HepG2 (cell line): ENCODE results near the gene CST4. TPM values are rescaled to one million over a fixed set of nuclear protein-coding genes. Genes with fewer than 3 reads are reported as not detected.
A peak's percentile ranks its signal among the peaks of the same experiment; 100 is the strongest.

Source experiments
- AHDC1 ChIP-seq: sonication (generic); formaldehyde crosslinking; IDR thresholded peaks from 2 replicates; pipeline ENCODE4 v1.5.1; 2020; ENCODE audit warnings: mild to moderate bottlenecking, missing genetic modification reagents, borderline replicate concordance
- ATF2 ChIP-seq: sonication (generic); formaldehyde crosslinking; IDR thresholded peaks from 2 replicates; pipeline ENCODE4 v1.4.0; 2020; ENCODE audit warnings: missing genetic modification reagents
- DZIP1 ChIP-seq: sonication (generic); formaldehyde crosslinking; IDR thresholded peaks from 2 replicates; pipeline ENCODE4 v1.5.0; 2020; ENCODE audit warnings: mild to moderate bottlenecking, missing genetic modification reagents
- EHMT2 ChIP-seq: fragments of 200-600 bp; sonication (generic); IDR thresholded peaks from 2 replicates; pipeline ENCODE4 v1.7.0; 2017; ENCODE audit warnings: antibody characterized with exemption, low read depth, low read length, borderline replicate concordance
- FOXA3 ChIP-seq: IDR thresholded peaks from 2 replicates; pipeline ENCODE4 v1.6.1; 2016; ENCODE audit warnings: missing genetic modification reagents, missing compliant biosample characterization
- KLF12 ChIP-seq: sonication (generic); formaldehyde crosslinking; IDR thresholded peaks from 2 replicates; pipeline ENCODE4 v1.4.0; 2020; ENCODE audit warnings: missing genetic modification reagents, borderline replicate concordance
- SIX4 ChIP-seq: sonication (generic); formaldehyde crosslinking; IDR thresholded peaks from 2 replicates; pipeline ENCODE4 v1.4.0; 2020; ENCODE audit warnings: missing genetic modification reagents
- SKI ChIP-seq: fragments of 450-650 bp; IDR thresholded peaks from one replicate; pipeline ENCODE4 v1.6.1; 2018; ENCODE audit warnings: mild to moderate bottlenecking; ENCODE audit not compliant: partially characterized antibody
- TFAP4 ChIP-seq: sonication (generic); IDR thresholded peaks from 2 replicates; pipeline ENCODE4 v1.6.1; 2016; ENCODE audit warnings: low read depth, borderline replicate concordance
- ZKSCAN8 ChIP-seq: IDR thresholded peaks from 2 replicates; pipeline ENCODE4 v1.6.1; 2016; ENCODE audit warnings: borderline replicate concordance, missing genetic modification reagents, missing compliant biosample characterization
- ZNF619 ChIP-seq: sonication (generic); formaldehyde crosslinking; IDR thresholded peaks from 2 replicates; pipeline ENCODE4 v1.4.0; 2020; ENCODE audit warnings: mild to moderate bottlenecking, missing genetic modification reagents
- ZNF839 ChIP-seq: sonication (generic); formaldehyde crosslinking; IDR thresholded peaks from 2 replicates; pipeline ENCODE4 v1.4.0; 2020; ENCODE audit warnings: missing genetic modification reagents, mild to moderate bottlenecking, borderline replicate concordance
- polyA plus RNA-seq, 8 experiments: library from polyadenylated mRNA; depleted of rRNA in 3 of 8; stranded (reverse) in 7 of 8; unstranded in 1 of 8; fragments of >200 nt; fragmentation: Illumina TruSeq in 4 of 8; extraction: Trizol in 4 of 8; gene quantifications; 2 replicates each; pipeline versions ENCODE4 v1.2.1 to v1.2.3, GENCODE V29; 2011 to 2016; ENCODE audit warnings: low read depth in 4 of 8, missing spikeins in 1 of 8, mixed read lengths in 1 of 8; ENCODE audit not compliant: insufficient read depth in 1 of 8
- total RNA-seq, 5 experiments: library from RNA; depleted of rRNA; stranded (reverse); fragments of >200 nt; fragmentation: Illumina TruSeq; extraction: Trizol; gene quantifications; 2 replicates each; pipeline ENCODE4 v1.2.3, GENCODE V29; 2016; ENCODE audit warnings: low read depth in 1 of 5

CST4 gene
- total and polyA plus RNA-seq, 2 of the 13 experiments (the other 11 are each of a cell fraction or from before 2014, with no cell fraction given) = not detected

GRCh38 chr20:23641936-23642751 lies 46.7 kb downstream of the CST4 start (continued):
- no peak for TF ChIP-seq DZIP1 (CRISPR knock-in tag)
- no peak for TF ChIP-seq EHMT2
- no peak for TF ChIP-seq SKI
- TF ChIP-seq ZNF839 (CRISPR knock-in tag) = no peak
- TF ChIP-seq FOXA3 (CRISPR knock-in tag) = peak; percentile 29; the same call in 1 of the 2 replicates
- TF ChIP-seq SIX4 (CRISPR knock-in tag) = no peak
- peak; percentile 50; the same call in 1 of the 2 replicates for TF ChIP-seq TFAP4
- TF ChIP-seq AHDC1 = no peak
- 0 out of 2 replicates have a peak, but pooled peaks have one; percentile 20 for TF ChIP-seq ZNF619 (CRISPR knock-in tag)
- no peak for TF ChIP-seq KLF12
- TF ChIP-seq ATF2 (CRISPR knock-in tag) = no peak
- TF ChIP-seq ZKSCAN8 = no peak
